ENCODE data around the gene NCKAP5.

The NCKAP5 gene

DNA sequence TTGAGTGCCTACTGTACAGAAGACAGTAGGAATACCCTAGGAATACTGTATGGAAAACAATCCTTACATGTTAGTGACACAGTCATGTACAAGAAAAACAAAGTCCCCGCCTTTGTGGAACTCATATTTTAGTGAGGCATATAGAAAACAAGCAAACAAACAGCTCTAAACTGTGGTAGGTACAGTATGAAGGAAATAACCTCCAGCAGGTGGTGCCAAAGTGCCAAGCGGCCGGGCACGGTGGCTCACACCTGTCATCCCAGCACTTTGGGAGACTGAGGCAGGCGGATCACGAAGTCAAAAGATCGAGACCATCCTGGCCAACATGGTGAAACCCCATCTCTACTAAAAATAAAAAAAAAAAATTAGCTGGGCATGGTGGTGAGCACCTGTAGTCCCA, 48.6 kb downstream of the NCKAP5 start:
- DNase-seq, result peak; percentile 2

DNA sequence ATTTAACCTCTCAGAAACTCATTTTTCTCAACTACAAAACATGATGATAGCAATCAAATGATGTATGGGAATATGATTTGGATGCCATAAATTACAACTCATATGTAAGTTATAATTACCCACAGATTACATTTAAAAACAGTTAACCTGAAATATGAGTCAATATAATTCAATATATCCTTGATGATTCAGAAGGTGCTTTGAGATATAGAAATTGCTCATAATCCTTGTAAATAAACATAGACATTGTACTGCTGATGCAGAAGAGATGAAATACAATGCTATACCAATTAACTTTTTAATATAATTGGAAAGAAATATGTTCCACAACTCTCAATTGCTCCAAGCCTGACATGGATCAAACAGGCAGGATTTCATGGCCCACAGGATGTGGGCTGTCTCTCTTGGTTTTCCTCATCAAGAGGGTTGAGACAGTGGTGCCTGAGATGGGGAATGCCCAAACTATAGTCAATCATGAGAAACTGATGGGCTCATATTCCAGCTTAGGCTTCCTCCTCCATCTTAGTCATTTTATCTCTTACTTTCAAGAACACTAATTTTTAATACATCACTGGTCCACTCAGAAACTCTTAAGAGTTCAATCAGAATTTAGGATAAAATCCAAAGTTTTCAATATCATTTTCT, 49.4 kb downstream of the NCKAP5 start:
- DNase-seq, result no peak

DNA sequence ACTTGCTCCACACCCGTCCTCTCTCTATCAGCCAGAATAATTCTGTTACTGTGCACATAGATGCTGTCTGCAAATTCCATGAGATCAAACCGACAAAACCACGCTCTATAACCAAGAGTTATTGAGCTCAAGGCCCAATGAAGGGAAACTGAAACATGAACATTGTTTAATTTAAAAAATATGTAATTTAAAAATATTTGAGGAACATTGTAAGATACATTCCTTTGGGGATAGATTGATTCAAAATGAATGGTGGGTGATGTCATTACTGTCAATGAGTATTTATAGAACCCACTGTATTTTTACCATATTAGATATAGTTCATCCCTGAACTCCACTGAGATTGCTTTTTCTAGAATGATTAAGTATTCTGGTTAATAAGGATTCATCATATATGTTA, 50.4 kb downstream of the NCKAP5 start:
- DNase-seq, result no peak

DNA sequence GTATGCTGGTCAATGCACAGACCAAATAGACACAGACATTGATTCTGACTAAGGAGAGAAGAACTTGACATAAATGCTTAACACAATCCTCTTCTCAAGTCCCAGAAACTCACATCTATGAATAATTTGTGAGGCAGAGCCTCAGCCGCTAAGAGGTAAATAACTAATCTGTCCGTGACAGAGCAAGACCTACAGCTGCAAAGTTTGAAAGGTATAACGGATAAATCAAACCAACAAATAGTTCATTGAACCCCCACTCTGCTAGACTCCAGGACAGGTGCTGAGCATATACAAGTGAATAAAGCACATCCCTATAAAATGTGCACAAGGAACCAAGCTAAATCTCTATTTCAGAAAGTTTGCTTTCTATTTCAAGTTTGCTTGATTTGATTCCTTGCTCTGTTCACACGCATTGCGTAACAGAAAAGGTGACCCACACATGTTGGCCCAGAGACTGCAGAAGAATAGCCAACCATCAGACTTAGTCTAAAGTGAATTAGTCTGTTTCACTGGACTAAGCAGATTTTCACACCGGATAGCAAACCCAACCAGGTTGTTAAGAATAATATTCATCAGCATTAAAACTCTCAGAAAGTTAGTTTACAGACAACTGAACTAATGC, 51.7 kb downstream of the NCKAP5 start:
- no peak for DNase-seq

DNA sequence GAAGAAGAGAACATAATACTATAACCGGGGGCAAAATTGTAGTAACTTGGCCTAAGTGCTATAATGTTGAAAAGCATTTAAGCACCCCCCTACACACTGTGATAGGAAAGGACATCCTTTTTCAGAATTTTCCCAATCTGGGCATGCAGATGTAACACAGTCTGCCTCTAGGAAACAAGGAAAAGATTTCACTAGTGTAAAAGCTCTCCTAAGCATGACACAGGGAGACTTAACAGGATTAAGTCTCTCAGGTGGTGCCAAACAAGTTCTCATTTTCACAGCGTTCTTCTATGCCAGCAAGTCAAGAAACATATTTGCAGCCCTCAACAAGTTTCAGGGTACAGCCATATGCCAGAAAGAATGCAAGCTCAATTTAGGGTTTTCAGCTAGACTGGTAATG, 53.0 kb downstream of the NCKAP5 start:
- no peak for DNase-seq

DNA sequence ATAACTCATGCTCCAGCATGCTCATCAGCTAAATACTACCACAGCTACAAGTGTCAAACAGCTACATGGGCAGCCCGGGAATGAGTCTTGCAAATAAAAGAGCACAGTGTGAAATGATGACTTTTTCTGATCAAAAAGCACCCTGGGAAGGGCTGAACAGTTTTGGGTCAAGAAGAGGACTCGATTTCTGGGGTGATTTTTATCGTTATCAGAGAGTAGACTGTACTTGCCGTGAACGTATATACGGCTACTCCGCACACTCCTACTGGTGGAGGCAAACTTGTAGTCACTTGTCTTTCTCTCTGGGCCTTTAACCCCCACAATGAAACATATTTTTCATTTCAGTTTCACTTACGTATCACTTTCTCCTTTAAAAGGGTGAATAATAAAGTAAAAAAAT, 54.4 kb downstream of the NCKAP5 start:
- DNase-seq, result no peak

DNA sequence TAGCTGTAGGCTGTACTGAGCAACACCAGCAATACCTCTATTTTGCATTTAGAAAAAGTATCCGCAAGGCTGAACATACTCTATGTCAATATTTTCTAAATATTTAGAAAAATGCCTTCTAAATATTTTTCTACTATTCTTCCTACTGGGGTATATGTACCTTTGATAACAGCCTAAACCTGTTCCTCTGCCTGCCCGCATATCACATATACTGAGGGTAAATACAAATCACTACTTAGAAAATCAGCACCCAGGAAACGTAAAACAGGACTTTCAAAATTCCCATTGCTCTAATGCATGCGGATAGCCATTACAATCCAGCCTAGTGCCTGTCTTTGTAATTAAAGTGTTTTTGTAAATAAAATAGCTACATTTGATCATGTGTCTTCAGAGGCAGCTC, 56.1 kb downstream of the NCKAP5 start:
- no peak for DNase-seq

DNA sequence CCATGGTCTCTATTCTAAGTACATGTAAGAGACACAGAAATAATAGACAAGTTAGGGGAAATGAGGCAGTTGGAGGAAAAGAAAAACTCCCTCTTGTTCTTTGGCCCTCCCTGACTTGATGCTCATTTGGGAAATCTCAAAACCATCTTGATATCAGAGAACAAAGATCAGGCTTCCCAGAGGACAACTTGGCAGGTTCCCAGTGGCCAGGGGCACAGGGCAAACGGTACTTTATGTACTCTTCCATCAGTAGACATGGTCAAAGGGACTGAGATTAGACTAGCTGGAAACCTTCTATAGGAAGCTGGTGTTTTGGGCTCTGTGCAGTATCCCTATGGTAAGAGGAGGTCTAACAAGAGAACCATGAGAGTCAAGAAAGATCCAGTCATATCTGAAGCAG, 56.6 kb downstream of the NCKAP5 start:
- DNase-seq, result no peak

DNA sequence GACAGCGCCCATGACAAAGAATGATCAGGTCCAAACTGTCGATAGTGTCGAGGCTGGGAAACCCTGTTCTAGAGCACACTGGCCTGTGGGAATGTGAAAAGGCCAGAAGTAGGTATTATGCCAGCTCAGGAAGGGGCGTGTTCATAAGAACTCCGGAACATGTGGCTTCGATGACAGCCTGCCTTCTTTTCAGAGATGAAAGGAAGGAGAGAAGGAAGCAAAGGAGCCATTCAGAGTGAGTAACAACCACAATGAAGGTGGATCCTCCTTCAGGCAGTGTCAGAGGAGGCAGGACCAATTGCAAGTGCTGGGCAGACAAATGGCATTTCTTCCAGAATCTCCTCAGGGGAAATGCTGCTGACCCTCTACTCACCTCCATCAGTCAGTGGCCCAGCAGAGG, 58.5 kb downstream of the NCKAP5 start:
- no peak for DNase-seq

DNA sequence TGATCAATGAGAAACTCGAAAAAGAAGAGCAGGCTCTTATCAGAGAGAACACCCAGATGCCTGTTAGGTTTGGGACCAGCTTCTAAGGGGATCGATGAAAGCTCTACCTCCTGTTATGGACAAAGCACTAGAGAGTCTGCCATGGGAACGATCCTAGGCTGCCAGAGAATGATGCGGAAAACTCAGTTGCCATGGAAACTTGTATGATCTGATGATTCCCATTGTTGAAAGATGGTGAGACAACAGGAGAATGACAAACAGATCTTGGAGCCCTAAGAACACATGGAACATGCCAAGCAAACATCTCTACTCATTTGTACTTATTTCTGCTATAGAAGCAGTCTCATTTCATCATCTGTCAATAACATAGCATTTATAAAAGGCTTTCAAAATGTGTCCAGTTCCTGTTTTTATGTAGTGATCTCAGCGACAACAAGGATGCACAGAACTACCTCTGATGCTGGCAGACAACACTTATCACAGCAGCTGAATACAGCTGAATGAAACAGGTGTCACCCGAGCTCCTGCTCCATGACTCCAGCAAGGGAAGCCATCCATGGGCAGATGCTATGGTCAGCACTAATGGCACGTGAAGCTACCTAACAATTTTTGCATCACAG, 59.6 kb downstream of the NCKAP5 start:
- DNase-seq, result no peak

DNA sequence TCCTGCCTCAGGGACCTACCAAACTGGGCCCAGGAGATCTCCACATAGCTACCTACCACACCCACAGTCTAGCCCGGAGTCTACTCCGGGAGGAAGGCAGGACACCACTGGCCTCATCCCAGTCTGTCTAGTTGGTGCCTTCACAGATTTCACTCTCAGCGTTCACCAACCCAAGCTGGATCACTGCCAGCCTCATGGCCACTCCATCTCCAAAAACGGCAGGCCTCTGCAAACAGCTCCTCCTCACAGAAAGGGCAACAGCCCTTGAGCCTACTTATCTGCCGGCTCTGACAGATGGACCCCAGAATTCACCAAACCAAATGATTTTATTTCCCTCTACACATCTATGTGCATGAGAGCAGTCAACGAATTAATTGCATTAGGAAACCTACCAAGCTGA, 61.3 kb downstream of the NCKAP5 start:
- DNase-seq, result no peak

DNA sequence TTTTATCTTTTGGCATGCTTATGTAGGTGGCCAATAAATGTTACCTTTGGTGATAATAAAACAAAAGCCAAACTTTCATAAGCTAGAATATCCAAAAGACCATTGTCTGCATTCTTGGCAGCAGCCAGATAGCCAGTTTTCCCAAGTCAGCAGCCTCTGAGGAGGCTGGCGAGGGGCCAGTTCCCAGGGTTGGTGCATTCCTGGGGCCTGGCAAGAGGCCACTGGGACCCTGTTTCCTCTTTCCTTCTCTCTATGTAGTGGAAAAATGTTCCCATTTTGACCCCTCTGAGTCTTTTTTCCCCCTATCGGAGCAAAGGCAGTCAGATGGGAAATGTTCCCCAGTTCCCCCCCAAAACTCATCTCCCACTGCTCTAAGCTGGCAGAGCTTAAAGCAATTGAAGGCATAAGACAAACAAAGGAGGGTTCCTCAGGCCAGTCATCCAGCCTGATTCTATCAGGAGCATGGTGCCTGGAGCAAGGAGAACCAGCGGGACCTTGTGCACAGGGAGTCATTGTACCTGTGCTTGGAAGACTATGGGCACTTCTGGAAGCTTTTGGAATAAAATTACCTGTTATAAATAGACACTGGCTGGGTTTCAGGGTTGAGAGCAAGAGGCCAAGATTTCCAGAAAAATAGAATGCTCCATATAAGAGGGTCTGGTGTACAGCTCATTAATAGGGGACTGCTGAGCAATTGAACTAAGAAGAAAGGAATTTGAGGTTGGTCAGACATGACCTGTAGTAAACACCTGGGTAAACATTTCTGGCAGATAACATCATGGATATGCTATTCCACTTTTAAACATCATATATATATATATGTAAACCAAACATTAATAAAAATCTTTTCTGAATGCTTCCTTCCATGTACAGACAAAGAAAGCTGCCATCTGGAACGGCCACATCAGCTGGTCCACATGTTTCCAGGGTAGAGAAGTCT, 63.4 kb downstream of the NCKAP5 start:
- no peak for DNase-seq

DNA sequence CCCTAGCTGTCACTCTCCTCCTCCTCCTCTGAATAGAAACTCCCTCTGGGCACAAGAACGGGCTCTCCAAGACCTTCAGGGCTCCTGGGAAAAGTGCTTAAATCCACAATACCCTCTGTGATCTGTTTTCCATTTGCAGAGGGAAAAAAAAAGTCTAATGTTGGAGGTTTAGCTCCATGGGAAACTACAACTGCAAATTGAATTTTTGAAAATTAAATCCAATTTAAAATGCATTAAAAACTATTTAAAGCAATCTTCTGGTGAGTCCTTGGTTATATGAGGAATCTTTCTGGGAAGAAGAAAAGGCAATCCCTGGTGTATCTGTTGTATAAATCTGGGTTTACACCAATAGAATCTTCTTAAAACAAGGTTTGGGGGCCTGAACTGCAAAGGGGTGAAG, 64.3 kb downstream of the NCKAP5 start:
- DNase-seq, result no peak

DNA sequence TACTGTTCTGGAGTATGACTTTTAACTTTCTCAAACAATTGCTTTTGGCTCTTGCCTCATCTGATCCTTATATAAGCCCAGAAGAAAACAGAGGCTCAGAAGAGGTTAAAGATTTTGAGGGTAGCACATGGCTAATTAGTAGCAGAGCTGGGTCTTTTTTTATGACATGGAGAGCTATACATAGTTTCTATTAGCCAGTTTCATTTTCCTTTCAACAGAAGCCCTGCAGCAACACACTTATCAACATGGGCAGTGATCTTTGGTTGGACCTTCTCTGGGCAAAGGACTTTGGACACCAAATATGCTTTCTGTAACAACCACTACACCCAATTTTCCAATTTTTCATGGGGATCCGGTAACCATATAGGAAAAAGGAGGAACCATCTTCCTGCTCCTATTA, 64.9 kb downstream of the NCKAP5 start:
- DNase-seq, result no peak

DNA sequence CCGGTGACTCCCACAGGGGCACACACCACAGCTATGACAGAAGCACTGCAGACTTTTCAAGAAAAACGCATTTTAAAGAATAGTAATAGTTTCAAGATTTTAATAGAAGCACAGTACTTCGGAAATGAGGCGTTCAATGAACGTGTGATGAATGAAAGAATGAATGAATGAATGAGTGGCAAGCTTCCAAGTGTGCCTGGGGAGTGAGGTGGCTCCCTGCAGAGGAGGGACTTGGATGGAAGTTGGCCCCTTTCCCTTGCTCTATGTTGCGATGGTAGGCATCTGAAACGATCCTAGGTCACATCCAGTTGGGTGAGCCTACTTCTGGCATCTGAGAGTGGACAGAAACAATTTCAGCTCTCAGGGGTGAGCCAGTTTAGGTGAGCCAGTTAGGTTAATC, 65.6 kb downstream of the NCKAP5 start:
- no peak for DNase-seq

DNA sequence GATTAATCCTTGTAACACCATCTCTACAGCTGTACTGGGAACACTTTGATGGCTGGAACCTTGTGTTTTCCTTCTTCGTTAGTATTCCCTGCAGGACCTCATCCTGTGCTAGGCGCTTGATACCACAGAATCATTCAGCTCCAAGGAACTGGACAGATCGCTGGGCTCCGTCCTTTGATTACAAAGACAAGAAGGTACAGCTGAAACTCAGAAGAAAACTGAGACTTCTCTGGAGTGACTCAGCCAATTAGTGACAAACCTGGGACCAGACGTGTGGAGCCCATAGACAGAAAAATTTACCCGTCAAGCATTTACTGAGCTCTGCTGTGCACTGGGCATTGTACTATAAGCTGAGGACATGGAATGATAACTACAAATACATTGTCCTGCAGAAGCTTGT, 67.3 kb downstream of the NCKAP5 start:
- DNase-seq, result no peak

DNA sequence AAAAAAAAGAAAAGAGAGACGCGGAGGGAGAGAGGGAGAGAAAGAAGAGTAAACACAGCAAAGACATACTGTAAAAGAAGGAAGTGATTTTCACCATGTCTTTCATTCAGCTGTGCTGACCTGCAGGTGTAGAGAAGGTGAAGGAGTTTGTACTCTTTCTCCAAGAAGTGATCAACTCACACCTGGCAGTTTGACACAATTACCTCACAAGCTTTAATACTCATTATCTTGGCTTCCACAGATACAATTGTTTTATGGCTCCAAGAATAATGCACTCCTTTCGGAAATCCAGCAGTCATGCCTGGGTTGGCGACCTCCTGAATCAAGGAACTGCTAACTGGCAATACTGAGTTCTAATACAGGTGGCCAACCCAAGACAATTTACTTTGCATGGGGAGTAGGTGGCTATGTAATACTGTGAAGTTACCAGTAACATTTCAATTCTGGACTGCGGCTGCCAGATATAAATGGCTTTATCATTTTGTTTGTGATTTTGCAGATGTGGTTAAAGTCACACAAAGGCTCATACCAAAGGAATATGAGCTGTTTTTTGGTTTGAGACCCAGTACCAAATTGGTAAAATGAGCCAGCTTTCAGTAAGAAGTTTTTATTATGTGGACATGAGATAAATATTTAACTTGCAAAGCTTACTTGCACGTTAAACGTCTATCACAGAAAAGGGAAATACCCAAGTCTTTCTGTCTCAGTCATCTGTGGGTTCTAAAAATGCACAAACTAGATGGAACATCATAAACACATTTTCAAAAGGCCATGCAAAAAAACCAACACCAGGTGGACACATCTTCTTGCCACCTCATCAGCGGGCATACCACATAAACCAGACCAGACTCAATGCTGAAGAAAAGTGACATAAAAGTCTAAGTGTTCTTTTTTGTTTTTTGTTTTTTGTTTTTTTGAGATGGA, 69.3 kb downstream of the NCKAP5 start:
- no peak for DNase-seq

DNA sequence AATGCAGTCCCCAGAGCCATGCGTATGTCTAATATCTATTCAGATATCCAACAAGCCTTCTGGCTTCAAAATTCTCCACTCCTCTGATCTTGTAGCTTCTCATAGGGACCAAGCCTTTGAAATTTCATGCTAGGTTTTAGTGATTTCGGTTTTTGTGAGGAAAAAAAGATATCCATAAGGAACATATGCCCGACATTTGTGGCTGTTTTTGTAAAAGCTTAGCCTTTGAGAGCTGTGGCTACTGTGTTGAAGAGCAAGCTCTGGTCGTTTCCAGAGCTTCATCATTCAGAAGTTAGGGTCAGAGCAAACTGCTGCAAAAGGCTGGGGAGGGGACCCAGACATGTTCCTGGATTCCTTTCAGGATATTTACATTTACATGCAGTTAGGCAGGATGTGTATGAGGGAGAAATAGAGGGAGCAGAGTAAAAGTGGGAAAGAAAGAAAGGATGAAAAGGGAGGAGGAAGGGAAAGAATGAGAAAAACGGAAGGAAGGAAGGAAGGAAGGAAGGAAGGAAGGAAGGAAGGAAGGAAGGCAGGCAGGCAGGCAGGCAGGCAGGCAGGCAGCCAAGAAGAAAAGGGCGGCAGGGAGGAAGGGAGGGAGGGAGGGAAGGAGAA, 70.2 kb downstream of the NCKAP5 start:
- DNase-seq, result no peak

DNA sequence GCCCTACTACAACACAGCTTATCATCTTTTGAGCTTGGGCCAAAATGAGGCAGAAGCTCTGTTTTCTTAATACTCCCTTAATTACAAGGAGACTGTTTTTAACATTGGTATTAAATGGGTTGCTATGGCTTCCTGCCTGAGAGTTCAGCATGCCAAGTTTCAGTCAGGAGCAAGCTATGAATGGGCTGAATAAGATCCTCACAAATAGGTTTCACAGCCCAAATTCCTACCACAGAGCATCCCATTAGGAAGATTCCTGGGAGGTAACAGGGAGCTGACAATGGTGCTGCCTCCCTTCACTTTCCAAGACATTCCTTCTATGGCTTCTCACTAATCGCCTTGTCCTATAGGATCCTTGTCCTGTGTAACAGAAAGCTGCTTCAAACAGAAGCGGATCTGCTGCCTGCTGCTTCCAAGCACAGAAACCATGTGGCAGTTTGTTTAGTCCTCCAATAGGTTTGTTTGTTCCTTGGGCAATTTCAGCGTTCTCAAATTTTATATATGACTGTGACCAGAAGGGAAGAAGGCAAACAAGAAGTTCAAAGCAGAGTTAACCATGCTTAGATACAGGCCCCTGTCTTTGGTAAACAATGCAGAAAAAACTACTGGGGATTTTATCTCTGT, 70.9 kb downstream of the NCKAP5 start:
- no peak for DNase-seq

DNA sequence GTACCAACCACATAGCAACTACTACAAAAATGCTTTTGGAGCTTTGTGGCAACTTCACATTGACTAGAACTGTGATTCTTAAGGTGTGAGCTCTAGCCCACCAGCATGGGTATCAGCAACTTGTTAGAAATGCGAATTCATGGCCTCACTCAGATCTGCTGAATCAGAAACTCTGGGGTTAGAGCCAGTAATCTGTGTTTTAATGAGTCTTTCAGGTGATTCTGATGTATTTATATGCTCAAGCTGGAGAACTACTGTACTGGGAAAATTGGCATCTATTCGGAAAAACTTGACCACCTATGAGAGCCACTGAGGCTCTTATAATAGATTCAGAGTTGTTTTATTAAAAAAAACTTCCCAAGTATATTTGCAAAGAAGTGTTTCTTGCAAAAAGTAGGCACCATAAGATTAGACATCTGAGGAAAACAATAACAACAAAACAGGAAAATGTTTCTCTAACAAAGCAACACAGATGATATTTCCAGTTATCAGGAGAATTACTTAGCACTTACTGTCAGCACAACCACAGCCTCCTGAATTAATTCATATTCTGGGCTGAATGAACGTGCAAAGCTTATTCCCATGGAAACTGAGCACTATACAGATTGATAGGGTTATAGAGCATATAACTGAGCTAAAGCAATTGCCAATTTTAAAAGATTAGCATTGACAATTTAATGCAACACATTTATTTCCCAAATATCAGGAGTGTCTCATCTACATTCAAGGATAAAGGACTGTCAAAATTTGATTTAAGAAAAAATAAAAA, 71.6 kb downstream of the NCKAP5 start:
- DNase-seq, result no peak

DNA sequence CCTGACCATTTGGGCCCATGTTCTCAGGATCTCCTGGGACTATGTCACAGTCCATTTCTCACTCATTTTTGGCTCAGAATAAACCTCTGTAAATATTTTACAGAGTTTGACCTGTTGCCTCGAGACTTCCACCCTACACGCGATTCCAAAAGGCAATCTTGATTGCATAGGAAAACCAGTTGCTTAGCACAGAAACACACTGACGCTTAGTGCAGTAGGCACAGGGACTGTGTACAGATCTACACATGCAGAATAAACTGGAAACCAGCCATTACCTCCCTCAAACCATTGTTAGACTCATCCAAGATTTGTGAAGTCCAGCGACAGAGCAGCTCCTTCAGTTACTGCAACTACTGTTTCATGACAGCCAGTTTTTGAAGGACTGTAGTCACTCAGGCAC, 73.0 kb downstream of the NCKAP5 start:
- no peak for DNase-seq

Measured in hematopoietic multipotent progenitor cell treated with erythropoietin and hydrocortisone succinate and interleukin-3 and kit ligand, for 6 days (in vitro differentiated cells).